Epithelial cell of umbilical artery (primary cell): ENCODE measurements around the gene ACTL7A. TPM values are rescaled to one million over a fixed set of nuclear protein-coding genes. Genes with fewer than 3 reads are reported as not detected.

Source experiments
- total RNA-seq: library from RNA; depleted of rRNA; stranded (reverse); fragments of >200 nt; gene quantifications from 2 replicates; pipeline ENCODE4 v1.2.3, GENCODE V29; 2014

ACTL7A gene
- not detected in 2 replicates for total RNA-seq

GRCh38 chr9:108861997-108862396, at the start of gene ACTL7A:
Gene ACTL7A, plus strand, starts transcription at chr9:108862266. Its CDS starts 57 bp downstream, at chr9:108862323.

GRCh38 chr9:108855888-108856287, 6.2 kb upstream of the ACTL7A start, which contains the start of gene ACTL7B:
Gene ACTL7B, minus strand, starts transcription at chr9:108855986. Its CDS starts 56 bp downstream, at chr9:108855930.

Other genes with a start within 250 kb of the ACTL7A start
- not detected in 2 replicates for gene ACTL7B, start 6.3 kb upstream of the ACTL7A start, total RNA-seq
- gene ELP1, start 71.9 kb downstream of the ACTL7A start, total RNA-seq, result 32.5 and 38.8 TPM in 2 replicates
- gene ABITRAM, start 72.1 kb downstream of the ACTL7A start, total RNA-seq, result 3.2 and 3.9 TPM in 2 replicates
- gene CTNNAL1, start 151.2 kb downstream of the ACTL7A start, total RNA-seq, result 178 and 239 TPM in 2 replicates